IMR-90 (cell line): ENCODE measurements around the gene CENPT. TPM values are rescaled to one million over a fixed set of nuclear protein-coding genes. Genes with fewer than 3 reads are reported as not detected.

Experiments used
- ATAC-seq: fragments of 200-7000 bp; cut with Tn5 transposase; 2 replicates; pipeline ENCODE4 v1.9.1; 2020; ENCODE audit warnings: low read depth, mild to moderate bottlenecking, moderate library complexity
- BruUV-seq: library from RNA; stranded (reverse); fragments of 400-500 nt; replicated peaks from 2 replicates; lab custom pipeline; 2021; lab: Mats Ljungman, UMichigan
- CTCF ChIA-PET: fragments of 300-600 bp; formaldehyde crosslinking; extraction: SDS; loops from one replicate; lab custom pipeline; 2021; ENCODE audit warnings: antibody characterized with exemption; lab: Yijun Ruan, JAX
- POLR2A ChIA-PET: fragments of 300-600 bp; sonication (Branson Sonifier 250); formaldehyde crosslinking; loops from one replicate; lab custom pipeline; 2022; ENCODE audit warnings: antibody characterized with exemption; ENCODE audit not compliant: unreplicated experiment; lab: Charles Lee
- DNase-seq: peaks from one replicate; pipeline ENCODE4 v3.0.0; 2013
- H2AFZ ChIP-seq: replicated peaks from 2 replicates; pipeline ENCODE3; 2013; ENCODE audit warnings: low read length, mild to moderate bottlenecking; ENCODE audit not compliant: poor library complexity
- H2AK5ac ChIP-seq: 2 replicates; pipeline ENCODE4 v1.6.1; 2013; ENCODE audit warnings: low read depth, low read length, inconsistent platforms
- H2AK9ac ChIP-seq: replicated peaks from 2 replicates; pipeline ENCODE3; 2013; ENCODE audit warnings: mild to moderate bottlenecking, low read depth, low read length, moderate library complexity; ENCODE audit not compliant: poor library complexity
- H2BK120ac ChIP-seq: 2 replicates; pipeline ENCODE4 v1.6.1; 2013; ENCODE audit warnings: low read depth, low read length, inconsistent platforms
- H2BK15ac ChIP-seq: 3 replicates; pipeline ENCODE4 v1.6.1; 2013; ENCODE audit warnings: low read depth, low read length, inconsistent platforms
- H2BK20ac ChIP-seq: 2 replicates; pipeline ENCODE4 v1.6.1; 2013; ENCODE audit warnings: low read depth, mild to moderate bottlenecking, inconsistent platforms, low read length, moderate library complexity
- H2BK5ac ChIP-seq: 2 replicates; pipeline ENCODE4 v1.6.1; 2013; ENCODE audit warnings: mild to moderate bottlenecking, low read depth, low read length, inconsistent platforms; ENCODE audit not compliant: poor library complexity, severe bottlenecking
- H3K14ac ChIP-seq: replicated peaks from 2 replicates; pipeline ENCODE4 v1.6.1; 2013; ENCODE audit warnings: low read depth, low read length, inconsistent platforms
- H3K18ac ChIP-seq: 2 replicates; pipeline ENCODE4 v1.6.1; 2013; ENCODE audit warnings: low read depth, low read length, control low read depth
- H3K23ac ChIP-seq: 2 replicates; pipeline ENCODE4 v1.6.1; 2013; ENCODE audit warnings: low read depth, low read length, inconsistent platforms
- H3K27ac ChIP-seq: 2 replicates; pipeline ENCODE4 v1.5.1; 2013; ENCODE audit warnings: mild to moderate bottlenecking, control low read depth, low read length; ENCODE audit not compliant: insufficient read depth
- H3K27me3 ChIP-seq: 2 replicates; pipeline ENCODE4 v1.6.1; 2013; ENCODE audit warnings: low read length; ENCODE audit not compliant: control insufficient read depth, insufficient read depth
- H3K36me3 ChIP-seq: 2 replicates; pipeline ENCODE4 v1.6.1; 2013; ENCODE audit warnings: low read length, mixed read lengths; ENCODE audit not compliant: control insufficient read depth, insufficient read depth
- H3K4ac ChIP-seq: 2 replicates; pipeline ENCODE4 v1.6.1; 2013; ENCODE audit warnings: low read depth, low read length, inconsistent platforms
- H3K4me1 ChIP-seq: 2 replicates; pipeline ENCODE4 v1.6.1; 2013; ENCODE audit warnings: low read length, mixed read lengths; ENCODE audit not compliant: control insufficient read depth, insufficient read depth
- H3K4me2 ChIP-seq: 2 replicates; pipeline ENCODE4 v1.6.1; 2013; ENCODE audit warnings: low read depth, mild to moderate bottlenecking, control low read depth, low read length, moderate library complexity
- H3K4me3 ChIP-seq: 2 replicates; pipeline ENCODE4 v1.5.1; 2013; ENCODE audit warnings: low read depth, mild to moderate bottlenecking, control low read depth, low read length, moderate library complexity; ENCODE audit not compliant: insufficient read depth
- H3K56ac ChIP-seq: 2 replicates; pipeline ENCODE4 v1.6.1; 2013; ENCODE audit warnings: low read length, inconsistent platforms; ENCODE audit not compliant: insufficient read depth; ENCODE audit errors: extremely low read depth
- H3K79me1 ChIP-seq, 2 experiments: 2 replicates each; pipeline ENCODE4 v1.6.1; 2013; ENCODE audit warnings: low read length in 2 of 2, inconsistent platforms in 1 of 2, low read depth in 1 of 2
- H3K9ac ChIP-seq: 2 replicates; pipeline ENCODE4 v1.6.1; 2013; ENCODE audit warnings: low read depth, low read length, control low read depth
- H3K9me1 ChIP-seq: 2 replicates; pipeline ENCODE4 v1.6.1; 2013; ENCODE audit warnings: low read length, inconsistent platforms; ENCODE audit not compliant: insufficient read depth
- H3K9me3 ChIP-seq: 2 replicates; pipeline ENCODE4 v1.6.1; 2013; ENCODE audit warnings: low read length; ENCODE audit not compliant: control insufficient read depth, insufficient read depth
- H4K20me1 ChIP-seq: 2 replicates; pipeline ENCODE4 v1.6.1; 2013; ENCODE audit warnings: low read length, inconsistent platforms; ENCODE audit not compliant: insufficient read depth
- H4K5ac ChIP-seq: 2 replicates; pipeline ENCODE4 v1.6.1; 2013; ENCODE audit warnings: mild to moderate bottlenecking, low read depth, low read length, control low read depth
- H4K8ac ChIP-seq, 2 experiments: 2 replicates each; pipeline ENCODE4 v1.6.1; 2013; ENCODE audit warnings: low read depth in 2 of 2, low read length in 2 of 2, control low read depth in 1 of 2, inconsistent platforms in 1 of 2
- H4K91ac ChIP-seq: 2 replicates; pipeline ENCODE4 v1.6.1; 2013; ENCODE audit warnings: low read depth, low read length, inconsistent platforms; ENCODE audit not compliant: insufficient read depth
- BHLHE40 ChIP-seq: fragments of 150-350 bp; IDR thresholded peaks from 2 replicates; pipeline ENCODE4 v1.6.1; 2016; ENCODE audit warnings: mild to moderate bottlenecking, low read depth, low read length
- CHD1 ChIP-seq: IDR thresholded peaks from 2 replicates; pipeline ENCODE4 v1.6.1; 2012; ENCODE audit warnings: low read depth, low read length, improper control_type of control experiment
- ELK1 ChIP-seq: fragments of 150-350 bp; IDR thresholded peaks from 2 replicates; pipeline ENCODE4 v1.6.1; 2016; ENCODE audit warnings: low read depth, mild to moderate bottlenecking, low read length, moderate library complexity, borderline replicate concordance
- FOS ChIP-seq: fragments of 150-350 bp; IDR thresholded peaks from 2 replicates; pipeline ENCODE4 v1.6.1; 2016; ENCODE audit warnings: low read depth, low read length
- MAFK ChIP-seq: IDR thresholded peaks from 2 replicates; pipeline ENCODE4 v1.6.1; 2012; ENCODE audit warnings: low read depth, low read length, improper control_type of control experiment
- MAZ ChIP-seq: IDR thresholded peaks from 2 replicates; pipeline ENCODE4 v1.6.1; 2012; ENCODE audit warnings: low read depth, mild to moderate bottlenecking, low read length, improper control_type of control experiment, moderate library complexity, borderline replicate concordance
- NFE2L2 ChIP-seq: fragments of 150-350 bp; IDR thresholded peaks from 2 replicates; pipeline ENCODE4 v1.6.1; 2016; ENCODE audit warnings: low read depth, mild to moderate bottlenecking, low read length
- RAD21 ChIP-seq: IDR thresholded peaks from 2 replicates; pipeline ENCODE4 v1.6.1; 2012; ENCODE audit warnings: low read length, improper control_type of control experiment
- RCOR1 ChIP-seq: IDR thresholded peaks from 2 replicates; pipeline ENCODE4 v1.6.1; 2012; ENCODE audit warnings: mild to moderate bottlenecking, low read length, improper control_type of control experiment; ENCODE audit not compliant: insufficient replicate concordance
- RFX5 ChIP-seq: IDR thresholded peaks from 2 replicates; pipeline ENCODE4 v1.8.0; 2012; ENCODE audit warnings: low read depth, mild to moderate bottlenecking, low read length, moderate library complexity
- SMC3 ChIP-seq: fragments of 150-350 bp; IDR thresholded peaks from 2 replicates; pipeline ENCODE4 v1.6.1; 2016; ENCODE audit warnings: low read depth, mild to moderate bottlenecking, antibody characterized with exemption, low read length, moderate library complexity
- USF2 ChIP-seq: fragments of 150-350 bp; IDR thresholded peaks from 2 replicates; pipeline ENCODE4 v1.6.1; 2017; ENCODE audit warnings: mild to moderate bottlenecking, antibody characterized with exemption, low read length, low read depth
- WGBS, 2 experiments: methylation state at CpG; one replicate each; pipeline versions ENCODE4 v1.1.5 to v1.1.7; 2013; ENCODE audit warnings: missing lambda C conversion rate in 2 of 2; ENCODE audit not compliant: insufficient read length in 1 of 2; ENCODE audit errors: extremely low coverage in 2 of 2; 5-methylcytosine and 5-hydroxymethylcytosine counted together
- dilution Hi-C: fragments of 300-500 bp; cut with HindIII; formaldehyde crosslinking; loops from one replicate; pipeline ENCODE4 v1.14.3; 2018; ENCODE audit warnings: low sequenced_read_pairs; ENCODE audit not compliant: unreplicated experiment
- in situ Hi-C: fragments of 300-500 bp; cut with MboI; formaldehyde crosslinking; loops from 3 replicates; pipeline ENCODE4 v1.14.3; 2019; ENCODE audit warnings: low sequenced_read_pairs, inconsistent platforms, mixed read lengths
- intact Hi-C: fragments of 100-400 bp; cut with micrococcal nuclease; formaldehyde crosslinking; loops from 2 replicates; pipeline ENCODE4 v1.10.0; 2022
- polyA plus RNA-seq, 3 experiments: library from polyadenylated mRNA; depleted of rRNA; stranded (reverse); fragments of >200 nt; gene quantifications; 2 replicates each; pipeline ENCODE4 v1.2.3, GENCODE V29; 2012; ENCODE audit warnings: low replicate concordance in 1 of 3
- total RNA-seq: library from RNA; depleted of rRNA; stranded (reverse); fragments of >200 nt; gene quantifications from 2 replicates; pipeline ENCODE4 v1.2.3, GENCODE V29; 2012
- TF ChIP-seq, protein P1 (sequence below): conservative IDR thresholded peaks from 2 replicates; pipeline ENCODE4 v1.5.1; 2012; ENCODE audit warnings: mild to moderate bottlenecking, low read depth, low read length, improper control_type of control experiment

Gene CENPT
- total and polyA plus RNA-seq, 2 of the 4 experiments (the other 2 are of a cell fraction) = 33.3 to 83.1 TPM

GRCh38 chr16:67862623-67863583, 15.4 kb upstream of the CENPT start:
- Histone ChIP-seq H3K27ac (no peak overlapping the region), H3K14ac (peak overlapping the region; percentile 37), H2BK15ac (no peak overlapping the region), H3K79me1 (peaks cover 55 to 73% of the 10 kb centered on the region in 2 experiments), H2BK120ac (no peak overlapping the region), H3K4me1 (peaks cover 20% of the 10 kb centered on the region), H3K4ac (peak overlapping the region; percentile 58; the same call in 1 of the 2 replicates), H3K9ac (no peak overlapping the region), H3K36me3 (peaks cover 26% of the 10 kb centered on the region), H4K20me1 (peaks cover 82% of the 10 kb centered on the region), H2BK20ac (no peak overlapping the region), H4K5ac (no peak overlapping the region), H3K27me3 (no peaks in the 10 kb centered on the region), H3K9me1 (peaks cover 57% of the 10 kb centered on the region), H2AFZ (no peak overlapping the region), H4K91ac (no peak overlapping the region), H3K4me3 (no peak overlapping the region), H2AK9ac (peak overlapping the region; percentile 42), H3K4me2 (no peak overlapping the region), H3K9me3 (no peaks in the 10 kb centered on the region), H2BK5ac (peak overlapping the region; percentile 4), H3K56ac (no peak overlapping the region), H2AK5ac (peak overlapping the region; percentile 68), H3K23ac (peak overlapping the region; percentile 84), H3K18ac (no peak overlapping the region), H4K8ac (peak overlapping the region in 1 of 2 experiments; percentile 16; a peak in 1 of 4 replicates)
- intact Hi-C loops (no loop called here), in situ Hi-C loops (no loop called here), dilution Hi-C loops (no loop called here)
- BruUV-seq = no TSS peak
- ChIA-PET CTCF (interaction anchor here (1.2 to 1.8 kb wide), 2 partner anchors 20 to 46 kb away, joined by 3 to 5 read pairs; no protein-coding TSS in a partner anchor), POLR2A (no interaction called here)
- ATAC-seq (peak; percentile 46), DNase-seq (peak; percentile 45)
- WGBS, 2 experiments = 92% methylated on average over 4 of the region's 11 CpGs; no CpG with 5 or more reads in 1 of the 2 experiments
- TF ChIP-seq FOS (no peak), MAZ (no peak), USF2 (no peak), SMC3 (no peak), BHLHE40 (no peak), RCOR1 (no peak), CHD1 (no peak), NFE2L2 (no peak), RAD21 (no peak), RFX5 (no peak), ELK1 (no peak), MAFK (no peak)
- TF ChIP-seq, protein P1, sequence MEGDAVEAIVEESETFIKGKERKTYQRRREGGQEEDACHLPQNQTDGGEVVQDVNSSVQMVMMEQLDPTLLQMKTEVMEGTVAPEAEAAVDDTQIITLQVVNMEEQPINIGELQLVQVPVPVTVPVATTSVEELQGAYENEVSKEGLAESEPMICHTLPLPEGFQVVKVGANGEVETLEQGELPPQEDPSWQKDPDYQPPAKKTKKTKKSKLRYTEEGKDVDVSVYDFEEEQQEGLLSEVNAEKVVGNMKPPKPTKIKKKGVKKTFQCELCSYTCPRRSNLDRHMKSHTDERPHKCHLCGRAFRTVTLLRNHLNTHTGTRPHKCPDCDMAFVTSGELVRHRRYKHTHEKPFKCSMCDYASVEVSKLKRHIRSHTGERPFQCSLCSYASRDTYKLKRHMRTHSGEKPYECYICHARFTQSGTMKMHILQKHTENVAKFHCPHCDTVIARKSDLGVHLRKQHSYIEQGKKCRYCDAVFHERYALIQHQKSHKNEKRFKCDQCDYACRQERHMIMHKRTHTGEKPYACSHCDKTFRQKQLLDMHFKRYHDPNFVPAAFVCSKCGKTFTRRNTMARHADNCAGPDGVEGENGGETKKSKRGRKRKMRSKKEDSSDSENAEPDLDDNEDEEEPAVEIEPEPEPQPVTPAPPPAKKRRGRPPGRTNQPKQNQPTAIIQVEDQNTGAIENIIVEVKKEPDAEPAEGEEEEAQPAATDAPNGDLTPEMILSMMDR = no peak
